Gastroesophageal sphincter (tissue), 3 donors: ENCODE data around the gene TFR2.

Experiments
- CTCF ChIP-seq, 4 experiments: fragments of 200-600 bp in 2 of 4; fragments of 450-650 bp in 2 of 4; sonication (generic) in 1 of 4; IDR thresholded peaks; one replicate each; pipeline ENCODE4 v1.5.1; 2017 to 2019; ENCODE audit warnings: antibody characterized with exemption in 4 of 4, mild to moderate bottlenecking in 2 of 4, moderate library complexity in 2 of 4
- POLR2A ChIP-seq, 2 donors: fragments of 450-650 bp; IDR thresholded peaks; one replicate each; pipeline ENCODE4 v1.6.1; 2017; ENCODE audit warnings: antibody characterized with exemption in 2 of 2, mild to moderate bottlenecking in 2 of 2, moderate library complexity in 1 of 2

GRCh38 chr7:100689230-100690135 lies 48.1 kb upstream of the TFR2 start:
- TF ChIP-seq CTCF (IDR thresholded peaks at IDR 0.05): no peak
- no peak for TF ChIP-seq POLR2A (IDR thresholded peaks at IDR 0.05)
